IMR-90 (cell line): ENCODE measurements around the gene RIPOR2. TPM values are rescaled to one million over a fixed set of nuclear protein-coding genes. Genes with fewer than 3 reads are reported as not detected.

Source experiments
- ATAC-seq: fragments of 200-7000 bp; cut with Tn5 transposase; 2 replicates; pipeline ENCODE4 v1.9.1; 2020; ENCODE audit warnings: low read depth, mild to moderate bottlenecking, moderate library complexity
- BruUV-seq: library from RNA; stranded (reverse); fragments of 400-500 nt; replicated peaks from 2 replicates; lab custom pipeline; 2021; lab: Mats Ljungman, UMichigan
- CTCF ChIA-PET: fragments of 300-600 bp; formaldehyde crosslinking; extraction: SDS; loops from one replicate; lab custom pipeline; 2021; ENCODE audit warnings: antibody characterized with exemption; lab: Yijun Ruan, JAX
- POLR2A ChIA-PET: fragments of 300-600 bp; sonication (Branson Sonifier 250); formaldehyde crosslinking; loops from one replicate; lab custom pipeline; 2022; ENCODE audit warnings: antibody characterized with exemption; ENCODE audit not compliant: unreplicated experiment; lab: Charles Lee
- DNase-seq: peaks from one replicate; pipeline ENCODE4 v3.0.0; 2013
- H2AFZ ChIP-seq: replicated peaks from 2 replicates; pipeline ENCODE3; 2013; ENCODE audit warnings: low read length, mild to moderate bottlenecking; ENCODE audit not compliant: poor library complexity
- H2AK5ac ChIP-seq: 2 replicates; pipeline ENCODE4 v1.6.1; 2013; ENCODE audit warnings: low read depth, low read length, inconsistent platforms
- H2AK9ac ChIP-seq: replicated peaks from 2 replicates; pipeline ENCODE3; 2013; ENCODE audit warnings: mild to moderate bottlenecking, low read depth, low read length, moderate library complexity; ENCODE audit not compliant: poor library complexity
- H2BK120ac ChIP-seq: 2 replicates; pipeline ENCODE4 v1.6.1; 2013; ENCODE audit warnings: low read depth, low read length, inconsistent platforms
- H2BK15ac ChIP-seq: 3 replicates; pipeline ENCODE4 v1.6.1; 2013; ENCODE audit warnings: low read depth, low read length, inconsistent platforms
- H2BK20ac ChIP-seq: 2 replicates; pipeline ENCODE4 v1.6.1; 2013; ENCODE audit warnings: low read depth, mild to moderate bottlenecking, inconsistent platforms, low read length, moderate library complexity
- H2BK5ac ChIP-seq: 2 replicates; pipeline ENCODE4 v1.6.1; 2013; ENCODE audit warnings: mild to moderate bottlenecking, low read depth, low read length, inconsistent platforms; ENCODE audit not compliant: poor library complexity, severe bottlenecking
- H3K14ac ChIP-seq: replicated peaks from 2 replicates; pipeline ENCODE4 v1.6.1; 2013; ENCODE audit warnings: low read depth, low read length, inconsistent platforms
- H3K18ac ChIP-seq: 2 replicates; pipeline ENCODE4 v1.6.1; 2013; ENCODE audit warnings: low read depth, low read length, control low read depth
- H3K23ac ChIP-seq: 2 replicates; pipeline ENCODE4 v1.6.1; 2013; ENCODE audit warnings: low read depth, low read length, inconsistent platforms
- H3K27ac ChIP-seq: 2 replicates; pipeline ENCODE4 v1.5.1; 2013; ENCODE audit warnings: mild to moderate bottlenecking, control low read depth, low read length; ENCODE audit not compliant: insufficient read depth
- H3K27me3 ChIP-seq: 2 replicates; pipeline ENCODE4 v1.6.1; 2013; ENCODE audit warnings: low read length; ENCODE audit not compliant: control insufficient read depth, insufficient read depth
- H3K36me3 ChIP-seq: 2 replicates; pipeline ENCODE4 v1.6.1; 2013; ENCODE audit warnings: low read length, mixed read lengths; ENCODE audit not compliant: control insufficient read depth, insufficient read depth
- H3K4ac ChIP-seq: 2 replicates; pipeline ENCODE4 v1.6.1; 2013; ENCODE audit warnings: low read depth, low read length, inconsistent platforms
- H3K4me1 ChIP-seq: 2 replicates; pipeline ENCODE4 v1.6.1; 2013; ENCODE audit warnings: low read length, mixed read lengths; ENCODE audit not compliant: control insufficient read depth, insufficient read depth
- H3K4me2 ChIP-seq: 2 replicates; pipeline ENCODE4 v1.6.1; 2013; ENCODE audit warnings: low read depth, mild to moderate bottlenecking, control low read depth, low read length, moderate library complexity
- H3K4me3 ChIP-seq: 2 replicates; pipeline ENCODE4 v1.5.1; 2013; ENCODE audit warnings: low read depth, mild to moderate bottlenecking, control low read depth, low read length, moderate library complexity; ENCODE audit not compliant: insufficient read depth
- H3K56ac ChIP-seq: 2 replicates; pipeline ENCODE4 v1.6.1; 2013; ENCODE audit warnings: low read length, inconsistent platforms; ENCODE audit not compliant: insufficient read depth; ENCODE audit errors: extremely low read depth
- H3K79me1 ChIP-seq, 2 experiments: 2 replicates each; pipeline ENCODE4 v1.6.1; 2013; ENCODE audit warnings: low read length in 2 of 2, inconsistent platforms in 1 of 2, low read depth in 1 of 2
- H3K9ac ChIP-seq: 2 replicates; pipeline ENCODE4 v1.6.1; 2013; ENCODE audit warnings: low read depth, low read length, control low read depth
- H3K9me1 ChIP-seq: 2 replicates; pipeline ENCODE4 v1.6.1; 2013; ENCODE audit warnings: low read length, inconsistent platforms; ENCODE audit not compliant: insufficient read depth
- H3K9me3 ChIP-seq: 2 replicates; pipeline ENCODE4 v1.6.1; 2013; ENCODE audit warnings: low read length; ENCODE audit not compliant: control insufficient read depth, insufficient read depth
- H4K20me1 ChIP-seq: 2 replicates; pipeline ENCODE4 v1.6.1; 2013; ENCODE audit warnings: low read length, inconsistent platforms; ENCODE audit not compliant: insufficient read depth
- H4K5ac ChIP-seq: 2 replicates; pipeline ENCODE4 v1.6.1; 2013; ENCODE audit warnings: mild to moderate bottlenecking, low read depth, low read length, control low read depth
- H4K8ac ChIP-seq, 2 experiments: 2 replicates each; pipeline ENCODE4 v1.6.1; 2013; ENCODE audit warnings: low read depth in 2 of 2, low read length in 2 of 2, control low read depth in 1 of 2, inconsistent platforms in 1 of 2
- H4K91ac ChIP-seq: 2 replicates; pipeline ENCODE4 v1.6.1; 2013; ENCODE audit warnings: low read depth, low read length, inconsistent platforms; ENCODE audit not compliant: insufficient read depth
- BHLHE40 ChIP-seq: fragments of 150-350 bp; IDR thresholded peaks from 2 replicates; pipeline ENCODE4 v1.6.1; 2016; ENCODE audit warnings: mild to moderate bottlenecking, low read depth, low read length
- CEBPB ChIP-seq: IDR thresholded peaks from 2 replicates; pipeline ENCODE4 v1.6.1; 2012; ENCODE audit warnings: low read depth, low read length, improper control_type of control experiment
- CHD1 ChIP-seq: IDR thresholded peaks from 2 replicates; pipeline ENCODE4 v1.6.1; 2012; ENCODE audit warnings: low read depth, low read length, improper control_type of control experiment
- ELK1 ChIP-seq: fragments of 150-350 bp; IDR thresholded peaks from 2 replicates; pipeline ENCODE4 v1.6.1; 2016; ENCODE audit warnings: low read depth, mild to moderate bottlenecking, low read length, moderate library complexity, borderline replicate concordance
- MAZ ChIP-seq: IDR thresholded peaks from 2 replicates; pipeline ENCODE4 v1.6.1; 2012; ENCODE audit warnings: low read depth, mild to moderate bottlenecking, low read length, improper control_type of control experiment, moderate library complexity, borderline replicate concordance
- NFE2L2 ChIP-seq: fragments of 150-350 bp; IDR thresholded peaks from 2 replicates; pipeline ENCODE4 v1.6.1; 2016; ENCODE audit warnings: low read depth, mild to moderate bottlenecking, low read length
- POLR2A ChIP-seq: IDR thresholded peaks from 2 replicates; pipeline ENCODE4 v1.6.1; 2012; ENCODE audit warnings: mild to moderate bottlenecking, low read depth, low read length
- WGBS, 2 experiments: methylation state at CpG; one replicate each; pipeline versions ENCODE4 v1.1.5 to v1.1.7; 2013; ENCODE audit warnings: missing lambda C conversion rate in 2 of 2; ENCODE audit not compliant: insufficient read length in 1 of 2; ENCODE audit errors: extremely low coverage in 2 of 2; 5-methylcytosine and 5-hydroxymethylcytosine counted together
- dilution Hi-C: fragments of 300-500 bp; cut with HindIII; formaldehyde crosslinking; loops from one replicate; pipeline ENCODE4 v1.14.3; 2018; ENCODE audit warnings: low sequenced_read_pairs; ENCODE audit not compliant: unreplicated experiment
- in situ Hi-C: fragments of 300-500 bp; cut with MboI; formaldehyde crosslinking; loops from 3 replicates; pipeline ENCODE4 v1.14.3; 2019; ENCODE audit warnings: low sequenced_read_pairs, inconsistent platforms, mixed read lengths
- intact Hi-C: fragments of 100-400 bp; cut with micrococcal nuclease; formaldehyde crosslinking; loops from 2 replicates; pipeline ENCODE4 v1.10.0; 2022
- polyA plus RNA-seq, 3 experiments: library from polyadenylated mRNA; depleted of rRNA; stranded (reverse); fragments of >200 nt; gene quantifications; 2 replicates each; pipeline ENCODE4 v1.2.3, GENCODE V29; 2012; ENCODE audit warnings: low replicate concordance in 1 of 3
- total RNA-seq: library from RNA; depleted of rRNA; stranded (reverse); fragments of >200 nt; gene quantifications from 2 replicates; pipeline ENCODE4 v1.2.3, GENCODE V29; 2012
- TF ChIP-seq, protein P1 (sequence below): conservative IDR thresholded peaks from 2 replicates; pipeline ENCODE4 v1.5.1; 2012; ENCODE audit warnings: mild to moderate bottlenecking, low read depth, low read length, improper control_type of control experiment
- TF ChIP-seq, protein P2 (sequence below): fragments of 150-350 bp; IDR thresholded peaks from 2 replicates; pipeline ENCODE4 v1.6.1; 2017; ENCODE audit warnings: mild to moderate bottlenecking, antibody characterized with exemption, low read length, low read depth

Gene RIPOR2
- total and polyA plus RNA-seq, 2 of the 4 experiments (the other 2 are of a cell fraction), result 1.1 to 1.2 TPM

DNA sequence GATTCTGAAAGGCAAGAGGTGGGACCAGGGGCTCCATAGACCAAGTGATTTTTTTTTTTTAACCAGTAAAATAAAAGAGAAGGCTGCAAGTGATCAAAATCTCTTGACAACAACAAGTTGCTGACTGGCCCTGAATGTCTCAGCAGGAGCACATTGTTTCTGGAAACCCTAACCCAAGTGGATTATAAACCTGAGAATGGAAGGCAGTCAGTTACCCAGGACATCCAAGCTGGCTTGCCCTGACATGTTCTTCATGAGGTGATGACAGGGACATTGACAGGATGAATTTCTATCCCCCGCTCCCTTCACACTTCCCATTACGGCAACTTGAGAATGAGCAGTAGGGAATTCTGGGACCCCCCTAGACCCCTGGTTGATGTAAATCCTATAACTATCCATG, 49.6 kb upstream of the RIPOR2 start:
- H3K9me3 ChIP-seq, result 0 out of 2 replicates have a peak, but pooled peaks cover 2% of the 10 kb centered on the region
- H2AK5ac ChIP-seq, result no peak overlapping the region
- H3K9ac ChIP-seq, result no peak overlapping the region
- peak overlapping the region; percentile 66 for H3K18ac ChIP-seq
- peak overlapping the region; percentile 35; the same call in 1 of the 2 replicates for H4K5ac ChIP-seq
- H3K4me1 ChIP-seq, result peaks cover 15% of the 10 kb centered on the region
- no peak overlapping the region for H2AK9ac ChIP-seq
- H2BK20ac ChIP-seq, result 0 out of 2 replicates have a peak overlapping the region, but pooled peaks have one; percentile 8
- peaks cover 10% of the 10 kb centered on the region; the same call in 1 of the 2 replicates for H3K9me1 ChIP-seq
- ChIA-PET CTCF (no interaction called here), POLR2A (no interaction called here)
- TF ChIP-seq ELK1 (no peak), MAZ (no peak), CEBPB (no peak), BHLHE40 (no peak), POLR2A (no peak), NFE2L2 (no peak), CHD1 (no peak)
- TF ChIP-seq, protein P1, sequence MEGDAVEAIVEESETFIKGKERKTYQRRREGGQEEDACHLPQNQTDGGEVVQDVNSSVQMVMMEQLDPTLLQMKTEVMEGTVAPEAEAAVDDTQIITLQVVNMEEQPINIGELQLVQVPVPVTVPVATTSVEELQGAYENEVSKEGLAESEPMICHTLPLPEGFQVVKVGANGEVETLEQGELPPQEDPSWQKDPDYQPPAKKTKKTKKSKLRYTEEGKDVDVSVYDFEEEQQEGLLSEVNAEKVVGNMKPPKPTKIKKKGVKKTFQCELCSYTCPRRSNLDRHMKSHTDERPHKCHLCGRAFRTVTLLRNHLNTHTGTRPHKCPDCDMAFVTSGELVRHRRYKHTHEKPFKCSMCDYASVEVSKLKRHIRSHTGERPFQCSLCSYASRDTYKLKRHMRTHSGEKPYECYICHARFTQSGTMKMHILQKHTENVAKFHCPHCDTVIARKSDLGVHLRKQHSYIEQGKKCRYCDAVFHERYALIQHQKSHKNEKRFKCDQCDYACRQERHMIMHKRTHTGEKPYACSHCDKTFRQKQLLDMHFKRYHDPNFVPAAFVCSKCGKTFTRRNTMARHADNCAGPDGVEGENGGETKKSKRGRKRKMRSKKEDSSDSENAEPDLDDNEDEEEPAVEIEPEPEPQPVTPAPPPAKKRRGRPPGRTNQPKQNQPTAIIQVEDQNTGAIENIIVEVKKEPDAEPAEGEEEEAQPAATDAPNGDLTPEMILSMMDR, result no peak
- TF ChIP-seq, protein P2, sequence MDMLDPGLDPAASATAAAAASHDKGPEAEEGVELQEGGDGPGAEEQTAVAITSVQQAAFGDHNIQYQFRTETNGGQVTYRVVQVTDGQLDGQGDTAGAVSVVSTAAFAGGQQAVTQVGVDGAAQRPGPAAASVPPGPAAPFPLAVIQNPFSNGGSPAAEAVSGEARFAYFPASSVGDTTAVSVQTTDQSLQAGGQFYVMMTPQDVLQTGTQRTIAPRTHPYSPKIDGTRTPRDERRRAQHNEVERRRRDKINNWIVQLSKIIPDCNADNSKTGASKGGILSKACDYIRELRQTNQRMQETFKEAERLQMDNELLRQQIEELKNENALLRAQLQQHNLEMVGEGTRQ, result no peak
- DNase-seq (no peak), ATAC-seq (no peak)
- no peak overlapping the region for H2BK5ac ChIP-seq
- H3K23ac ChIP-seq, result no peak overlapping the region; the same call in 1 of the 2 replicates
- no peak overlapping the region for H4K8ac ChIP-seq
- no peaks in the 10 kb centered on the region for H3K79me1 ChIP-seq
- no peak overlapping the region for H2AFZ ChIP-seq
- no peaks in the 10 kb centered on the region for H3K27me3 ChIP-seq
- peak overlapping the region; percentile 22; the same call in 1 of the 2 replicates for H3K4ac ChIP-seq
- in situ Hi-C loops, result no loop called here
- 0 out of 2 replicates have a peak overlapping the region, but pooled peaks have one; percentile 3 for H2BK120ac ChIP-seq
- H3K14ac ChIP-seq, result no peak overlapping the region
- no peak overlapping the region for H3K27ac ChIP-seq
- H4K91ac ChIP-seq, result no peak overlapping the region
- no CpG with 5 or more reads among the region's 2 CpGs for WGBS, 2 experiments
- no peak overlapping the region for H3K56ac ChIP-seq
- no peaks in the 10 kb centered on the region for H4K20me1 ChIP-seq
- H2BK15ac ChIP-seq, result no peak overlapping the region
- no peaks in the 10 kb centered on the region for H3K36me3 ChIP-seq
- intact Hi-C loops, result no loop called here
- dilution Hi-C loops, result no loop called here
- no TSS peak for BruUV-seq
- no peak overlapping the region for H3K4me3 ChIP-seq
- H3K4me2 ChIP-seq, result no peak overlapping the region
